Activated gamma-delta T cell treated with Interleukin-2 at 50 U/mL for 16 hours (primary cell): ENCODE data around the gene METTL15.
"Not testable (repeated sequence)": the region's sequence is repeated elsewhere in the genome, so short reads cannot be mapped to it uniquely, and the experiment has no call there.

ENCODE experiments used
- DNase-seq: peaks from one replicate; pipeline ENCODE4 v3.0.0-alpha.2; 2020

Gene METTL15, protein sequence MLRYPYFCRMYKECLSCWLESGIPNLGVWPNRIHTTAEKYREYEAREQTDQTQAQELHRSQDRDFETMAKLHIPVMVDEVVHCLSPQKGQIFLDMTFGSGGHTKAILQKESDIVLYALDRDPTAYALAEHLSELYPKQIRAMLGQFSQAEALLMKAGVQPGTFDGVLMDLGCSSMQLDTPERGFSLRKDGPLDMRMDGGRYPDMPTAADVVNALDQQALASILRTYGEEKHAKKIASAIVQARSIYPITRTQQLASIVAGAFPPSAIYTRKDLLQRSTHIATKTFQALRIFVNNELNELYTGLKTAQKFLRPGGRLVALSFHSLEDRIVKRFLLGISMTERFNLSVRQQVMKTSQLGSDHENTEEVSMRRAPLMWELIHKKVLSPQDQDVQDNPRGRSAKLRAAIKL

DNA sequence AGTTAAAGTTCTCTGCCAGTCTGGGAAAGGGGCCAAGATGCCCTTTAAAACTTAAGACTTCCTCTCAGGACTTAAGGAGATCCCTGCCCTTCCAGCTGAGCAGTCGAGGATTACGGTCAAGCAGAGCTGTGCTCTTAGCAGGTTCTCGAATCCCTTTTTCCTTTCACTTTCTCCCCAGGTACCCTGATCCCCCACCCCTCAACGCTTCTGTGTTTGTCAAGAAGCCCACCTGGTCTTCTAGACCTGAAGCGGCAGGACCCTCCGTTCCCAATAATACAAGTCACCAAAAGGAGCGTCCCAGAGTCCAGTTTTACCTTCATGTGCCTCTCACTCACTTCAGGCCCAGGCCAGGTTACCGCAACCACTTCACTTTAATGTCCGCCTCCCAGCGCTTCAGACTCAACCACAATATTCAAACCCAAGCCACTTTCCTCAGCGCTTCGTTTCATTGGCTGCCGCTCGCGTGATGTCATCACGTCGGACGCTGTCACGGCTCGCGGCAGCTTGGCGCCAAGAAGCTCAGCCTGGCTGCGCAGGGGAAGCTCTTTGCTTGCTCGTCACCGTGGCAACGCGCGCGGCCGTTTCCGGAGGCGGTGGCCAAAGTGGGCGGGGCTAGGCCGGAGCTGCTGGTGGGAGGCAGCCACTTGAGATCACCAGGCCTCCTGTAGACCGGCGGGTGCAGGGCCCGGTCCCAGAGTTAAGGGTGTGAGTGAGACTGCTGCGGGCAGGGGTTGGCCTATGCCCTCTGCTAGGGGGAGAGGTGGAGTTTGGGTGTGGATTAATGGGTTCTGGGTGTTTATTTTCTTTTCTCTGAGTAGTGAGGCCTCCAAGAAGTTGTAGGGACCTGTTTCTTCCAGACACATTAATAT is at the start of gene METTL15, which contains the start of gene KIF18A:
Gene METTL15 (plus strand): TSS at position 639 of the 869 bp plus-strand sequence. CDS start 4,947 bp downstream, outside the sequence.
Gene KIF18A (minus strand): TSS at position 407 of the 869 bp plus-strand sequence. CDS start 10,209 bp downstream, outside the sequence.
- DNase-seq, result peak; percentile 98

DNA sequence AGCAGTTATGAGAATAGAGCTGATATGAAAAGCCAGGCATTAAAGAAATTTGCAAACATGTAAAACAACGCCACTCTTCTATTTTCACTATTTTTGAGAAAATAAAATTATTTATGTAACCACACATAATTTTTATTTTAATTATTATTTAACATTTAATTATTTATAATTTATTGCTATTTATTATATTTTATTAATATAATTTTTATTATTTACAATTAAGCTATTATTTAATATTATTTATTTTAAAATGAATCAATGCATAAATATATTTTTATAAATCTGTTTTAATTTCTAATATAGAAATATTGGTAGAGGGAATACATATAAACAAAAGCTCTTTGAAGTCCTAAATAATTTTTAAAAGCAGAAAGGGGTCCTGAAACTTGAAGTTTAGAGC is 36.9 kb upstream of the METTL15 start:
- DNase-seq, result no peak

DNA sequence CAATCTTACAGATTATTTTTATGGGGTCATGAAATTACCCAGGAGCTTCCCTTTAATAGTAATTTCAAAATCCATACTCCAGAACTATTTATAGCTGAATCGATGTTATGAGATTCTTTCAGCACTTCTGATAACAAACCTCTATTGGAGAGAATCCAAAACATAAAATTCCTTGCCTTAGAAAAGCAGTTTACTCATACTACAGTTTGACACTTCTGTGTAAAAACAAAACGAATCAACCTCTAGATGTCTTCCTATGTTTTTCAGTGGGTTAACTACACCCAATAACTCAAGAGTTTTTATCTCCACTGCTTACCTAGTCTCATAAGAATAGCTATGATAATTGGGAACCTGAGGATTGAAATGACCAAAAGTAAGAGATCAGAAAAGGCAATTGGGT is 35.9 kb upstream of the METTL15 start:
- DNase-seq, result no peak

DNA sequence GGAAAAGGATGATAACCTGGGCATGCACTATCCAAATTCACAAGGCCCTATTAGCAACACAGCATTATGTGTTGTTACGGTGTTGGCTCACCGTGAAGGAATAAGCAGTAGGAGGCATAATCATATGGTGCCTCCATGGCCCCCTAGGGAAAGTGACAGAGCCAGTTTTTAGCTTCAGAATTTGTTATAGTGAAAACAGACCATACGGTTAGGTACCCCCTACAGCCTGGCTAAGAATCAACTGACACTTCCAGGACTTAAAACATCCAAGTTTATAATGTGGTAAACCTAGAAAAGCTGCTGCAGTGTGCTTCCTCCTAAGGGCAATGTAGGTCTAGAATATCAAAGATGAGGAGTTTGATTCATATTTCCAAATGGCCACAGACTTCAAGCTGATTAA is 30.7 kb upstream of the METTL15 start:
- DNase-seq, result no peak

- no peak for DNase-seq
These were observed 25.1 kb upstream of the METTL15 start for GRCh38 chr11:28083118-28083517.

DNA sequence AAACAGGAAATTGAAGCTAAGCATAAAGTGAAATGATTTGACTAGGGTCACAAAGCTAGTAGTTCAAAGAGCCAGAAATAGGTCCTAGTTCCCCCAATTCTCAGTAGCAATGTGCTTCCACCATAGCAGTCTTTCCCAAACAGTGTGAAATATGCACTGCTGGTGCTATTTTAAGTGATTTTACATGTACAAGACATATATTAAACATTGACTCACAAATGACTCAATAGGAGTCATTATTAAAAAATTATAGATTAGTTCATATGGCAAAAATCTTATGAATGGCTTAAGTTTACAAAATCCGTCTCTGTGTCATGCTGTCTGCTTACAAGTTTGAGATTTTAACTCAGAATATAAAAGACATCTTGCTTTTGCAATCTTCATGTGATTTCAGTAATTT is 21.6 kb upstream of the METTL15 start:
- no peak for DNase-seq

- not testable (repeated sequence) for DNase-seq
These were observed 21.0 kb upstream of the METTL15 start for GRCh38 chr11:28087192-28087591.

DNA sequence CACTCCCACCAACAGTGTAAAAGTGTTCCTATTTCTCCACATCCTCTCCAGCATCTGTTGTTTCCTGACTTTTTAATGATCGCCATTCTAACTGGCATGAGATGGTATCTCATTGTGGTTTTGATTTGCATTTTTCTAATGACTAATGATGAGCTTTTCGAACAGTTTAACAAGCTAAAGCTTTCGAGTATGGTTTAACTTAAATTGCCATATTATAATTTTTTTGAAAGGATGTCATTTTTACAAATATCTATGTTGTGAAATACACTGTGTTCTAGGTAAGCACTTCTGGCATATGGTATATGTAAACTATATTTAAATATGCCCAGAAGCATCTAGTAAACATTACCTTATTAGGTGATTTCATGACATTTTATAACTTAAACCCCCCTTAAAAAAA is 20.5 kb upstream of the METTL15 start:
- DNase-seq, result not testable (repeated sequence)

- no peak for DNase-seq
These were observed 18.8 kb upstream of the METTL15 start for GRCh38 chr11:28089378-28089777.

DNA sequence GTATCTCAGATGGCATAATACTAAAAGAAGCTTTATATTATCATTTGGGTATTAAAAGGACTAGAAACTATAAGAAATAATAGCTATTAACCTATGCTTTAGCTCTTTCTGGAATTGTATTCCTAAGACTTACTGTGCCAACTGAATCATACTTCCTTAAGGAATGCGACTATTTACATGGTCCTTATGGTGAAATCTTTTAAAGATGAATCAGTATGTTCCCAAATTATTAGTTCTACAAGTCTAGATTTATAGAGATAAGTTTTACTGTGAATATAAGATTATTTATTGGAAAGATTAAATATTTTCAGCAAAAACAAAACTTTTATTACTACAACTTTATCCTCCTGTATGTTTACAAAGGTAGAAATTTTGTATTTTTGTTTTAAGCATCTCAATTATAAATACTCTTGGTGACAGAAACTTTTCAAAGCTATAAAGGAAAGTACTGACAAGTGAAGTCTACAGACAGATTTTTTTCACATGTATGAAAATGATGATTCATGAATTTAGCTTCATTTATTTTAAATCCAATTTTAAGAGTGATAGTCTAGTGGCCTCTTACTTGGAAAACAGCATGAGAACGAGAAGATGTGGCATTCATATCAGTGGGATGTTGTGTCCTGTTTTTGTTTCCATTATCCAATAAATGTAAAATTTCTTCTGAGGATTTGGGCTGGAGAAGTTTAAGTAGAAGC is 18.0 kb upstream of the METTL15 start:
- no peak for DNase-seq

- DNase-seq, result no peak
These were observed 15.4 kb upstream of the METTL15 start for GRCh38 chr11:28092786-28093185.

GRCh38 chr11:28098257-28098656 is 9.9 kb upstream of the METTL15 start:
- DNase-seq, result no peak

DNA sequence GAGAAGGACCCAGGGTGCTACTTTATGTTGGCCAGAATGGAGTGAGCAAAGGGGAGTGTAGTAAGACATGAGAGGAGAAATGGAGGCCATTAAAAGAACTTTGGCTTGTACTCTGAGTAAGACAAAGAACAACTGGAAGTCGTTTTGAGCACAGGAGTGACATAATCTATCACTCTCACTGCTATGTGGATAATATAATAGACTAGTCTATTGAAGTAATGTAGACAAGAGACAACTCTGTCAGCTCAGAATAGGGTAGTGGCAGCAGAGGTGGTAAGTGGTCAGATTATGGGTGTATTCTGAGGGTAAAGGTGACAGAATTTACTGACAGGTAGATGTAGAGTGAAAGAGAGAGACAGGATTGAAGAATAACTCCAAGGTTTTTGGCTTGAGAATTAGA is 8.5 kb upstream of the METTL15 start:
- DNase-seq, result no peak

- DNase-seq, result no peak
These were observed 7.5 kb upstream of the METTL15 start for GRCh38 chr11:28100665-28101064.

GRCh38 chr11:28102300-28102699 is 5.9 kb upstream of the METTL15 start:
- not testable (repeated sequence) for DNase-seq

GRCh38 chr11:28104425-28104824 is 3.8 kb upstream of the METTL15 start:
- no peak for DNase-seq

GRCh38 chr11:28104984-28105383 is 3.2 kb upstream of the METTL15 start:
- no peak for DNase-seq

- DNase-seq, result no peak
These were observed 2.3 kb upstream of the METTL15 start for GRCh38 chr11:28105869-28106268.

DNA sequence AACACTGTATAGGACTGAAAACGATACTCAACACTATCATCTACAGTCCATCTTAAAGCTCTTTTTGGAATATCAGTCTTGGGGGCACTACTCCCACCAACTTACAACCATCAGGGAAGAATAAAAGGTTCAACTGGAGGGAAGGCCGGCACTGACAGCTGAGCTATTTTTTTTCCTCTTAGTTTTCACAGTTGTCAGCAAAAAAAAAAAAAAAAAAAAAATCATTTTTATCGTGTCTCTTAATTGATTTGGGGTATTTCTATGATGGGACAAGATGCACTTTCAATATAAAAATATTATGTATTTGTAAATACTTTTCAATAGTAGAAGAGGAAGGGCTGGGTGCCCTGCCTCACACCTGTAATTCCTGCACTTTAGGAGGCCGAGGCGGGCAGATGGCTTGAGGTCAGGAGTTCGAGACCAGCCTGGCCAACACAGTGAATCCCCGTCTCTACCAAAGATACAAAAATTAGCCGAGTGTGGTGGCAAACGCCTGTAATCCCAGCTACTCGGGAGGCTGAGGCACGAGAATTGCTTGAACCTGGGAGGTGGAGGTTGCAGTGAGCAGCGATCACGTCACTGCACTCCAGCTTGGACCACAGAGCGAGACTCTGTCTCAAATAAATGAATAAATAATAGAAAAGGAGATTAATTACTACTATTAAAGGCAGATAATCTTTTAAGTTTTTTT is 1.7 kb upstream of the METTL15 start:
- DNase-seq, result no peak

DNA sequence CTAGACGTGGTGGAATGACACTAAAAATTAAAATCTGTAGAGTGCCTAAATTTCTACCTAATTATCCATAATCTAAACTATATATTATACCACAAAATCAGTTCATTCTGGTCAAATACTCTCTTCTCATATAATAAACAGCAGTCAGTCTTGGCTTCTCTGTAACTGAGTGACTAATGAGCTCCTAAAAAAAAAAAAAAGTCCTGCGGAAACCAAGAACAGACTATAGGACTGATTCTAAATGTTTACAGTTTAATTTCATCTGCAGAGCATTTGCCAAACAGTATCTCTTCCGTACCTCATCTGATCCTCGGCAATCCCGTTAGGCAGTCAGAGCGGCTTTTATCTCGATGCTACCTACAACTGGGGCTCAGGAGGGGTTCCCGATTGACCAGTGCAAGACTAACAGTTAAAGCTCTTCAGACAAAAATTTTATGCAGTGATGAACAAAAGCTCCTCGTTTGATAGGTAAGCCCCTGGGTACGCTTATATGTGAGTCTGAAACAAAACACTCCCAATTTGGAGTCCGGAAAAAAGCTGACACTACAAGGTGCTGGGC is 918 bp upstream of the METTL15 start:
- DNase-seq, result no peak

DNA sequence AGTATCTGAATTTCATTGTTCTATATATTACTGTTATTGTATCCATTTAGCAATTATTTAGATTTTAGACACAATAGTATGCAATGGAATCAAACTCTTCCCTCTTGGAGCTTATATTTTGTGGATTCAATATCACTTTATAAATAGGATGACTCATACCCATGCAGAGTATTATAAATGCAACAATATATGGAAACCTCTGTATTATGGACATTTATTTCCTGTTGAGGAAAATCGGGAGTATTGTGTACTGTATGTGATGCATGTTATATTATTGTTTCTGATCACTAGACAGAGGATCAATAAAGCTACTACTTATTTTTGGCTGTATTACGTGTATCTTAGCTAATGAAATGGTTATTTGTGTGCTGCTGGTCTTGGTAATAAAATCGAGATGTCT is 770 bp downstream of the METTL15 start:
- no peak for DNase-seq
